Endothelial cell of umbilical vein (primary cell): ENCODE results near the gene AKT3. TPM values are rescaled to one million over a fixed set of nuclear protein-coding genes. Genes with fewer than 3 reads are reported as not detected.

Source experiments
- BruUV-seq: library from RNA; stranded (reverse); fragments of 400-500 nt; replicated peaks from 2 replicates; lab custom pipeline; 2021; lab: Mats Ljungman, UMichigan
- CTCF ChIA-PET: fragments of 300-600, 350-600 bp; sonication (Branson Sonifier 250); formaldehyde crosslinking; loops from one replicate; lab custom pipeline; 2021; ENCODE audit warnings: antibody characterized with exemption, inconsistent platforms; lab: Charles Lee
- POLR2A ChIA-PET: fragments of 300-600, 350-600 bp; sonication (Branson Sonifier 250); formaldehyde crosslinking; loops from one replicate; lab custom pipeline; 2021; ENCODE audit warnings: antibody characterized with exemption, inconsistent platforms; lab: Charles Lee
- DNase-seq: peaks from one replicate; pipeline ENCODE4 v3.0.0-alpha.2; 2011; ENCODE audit warnings: low read depth, low spot score
- FAIRE-seq: peaks from 2 replicates; lab custom pipeline; 2011; peaks lifted over from hg19 to GRCh38; lab: Jason Lieb, UNC
- H2AFZ ChIP-seq: 2 replicates; pipeline ENCODE4 v1.6.0; 2012; ENCODE audit warnings: low read depth, low read length, control low read depth, inconsistent platforms
- H3K27ac ChIP-seq: 2 replicates; pipeline ENCODE4 v1.5.1; 2011; ENCODE audit warnings: low read depth, mild to moderate bottlenecking, control low read depth, low read length, moderate library complexity; ENCODE audit not compliant: insufficient read depth
- H3K27me3 ChIP-seq, 2 experiments: 2 replicates each; pipeline versions ENCODE4 v1.6.0 to v1.6.1; 2011; ENCODE audit warnings: low read length in 2 of 2, mixed read lengths in 1 of 2; ENCODE audit not compliant: control insufficient read depth in 2 of 2, insufficient read depth in 2 of 2
- H3K36me3 ChIP-seq, 2 experiments: 2 replicates in 1 of 2; 3 replicates in 1 of 2; pipeline ENCODE4 v1.5.1; 2011; ENCODE audit warnings: low read length in 2 of 2, mild to moderate bottlenecking in 1 of 2, moderate library complexity in 1 of 2; ENCODE audit not compliant: control insufficient read depth in 2 of 2, insufficient read depth in 2 of 2; ENCODE audit errors: extremely low read depth in 1 of 2
- H3K4me1 ChIP-seq: 3 replicates; pipeline ENCODE4 v1.5.1; 2011; ENCODE audit warnings: mild to moderate bottlenecking, low read length; ENCODE audit not compliant: control insufficient read depth, insufficient read depth; ENCODE audit errors: extremely low read depth
- H3K4me2 ChIP-seq: 2 replicates; pipeline ENCODE4 v1.6.1; 2011; ENCODE audit warnings: low read length, control low read depth, mixed read lengths; ENCODE audit not compliant: insufficient read depth
- H3K4me3 ChIP-seq, 3 experiments: fragments of 200-600 bp in 1 of 3; sonication (generic), shearing (Covaris generic) in 1 of 3; replicated peaks in 1 of 3; 2 replicates each; pipeline ENCODE4 v1.5.1; 2011 to 2016; ENCODE audit warnings: control low read depth in 3 of 3, low read length in 3 of 3, mild to moderate bottlenecking in 2 of 3, inconsistent platforms in 1 of 3, low read depth in 1 of 3, moderate library complexity in 1 of 3; ENCODE audit not compliant: insufficient read depth in 1 of 3
- H3K79me2 ChIP-seq: 2 replicates; pipeline ENCODE4 v1.6.0; 2012; ENCODE audit warnings: low read length, inconsistent platforms; ENCODE audit not compliant: control insufficient read depth, insufficient read depth
- H3K9ac ChIP-seq: replicated peaks from 2 replicates; pipeline ENCODE3; 2011; ENCODE audit warnings: low read length, control low read depth; ENCODE audit not compliant: insufficient read depth; ENCODE audit errors: extremely low read depth
- H3K9me1 ChIP-seq: replicated peaks from 3 replicates; pipeline ENCODE4 v1.6.0; 2011; ENCODE audit warnings: mild to moderate bottlenecking, low read length; ENCODE audit not compliant: control insufficient read depth, insufficient read depth; ENCODE audit errors: extremely low read depth
- H3K9me3 ChIP-seq: replicated peaks from 2 replicates; pipeline ENCODE4 v1.5.1; 2012; ENCODE audit warnings: low read length, inconsistent platforms; ENCODE audit not compliant: control insufficient read depth, insufficient read depth
- H4K20me1 ChIP-seq: replicated peaks from 2 replicates; pipeline ENCODE3; 2011; ENCODE audit warnings: mild to moderate bottlenecking, low read length; ENCODE audit not compliant: control insufficient read depth, insufficient read depth; ENCODE audit errors: extremely low read depth
- CTCF ChIP-seq, 2 donors: IDR thresholded peaks; 1 replicate in 1 of 2; 2 replicates in 1 of 2; pipeline ENCODE4 v1.5.1; 2011; ENCODE audit warnings: low read length in 2 of 2, mild to moderate bottlenecking in 2 of 2, moderate library complexity in 2 of 2, control low read depth in 1 of 2, inconsistent platforms in 1 of 2, low read depth in 1 of 2; ENCODE audit not compliant: insufficient read depth in 1 of 2; ENCODE audit errors: extremely low read depth in 1 of 2
- EZH2 ChIP-seq: IDR thresholded peaks from 2 replicates; pipeline ENCODE4 v1.6.1; 2012; ENCODE audit warnings: borderline replicate concordance, low read depth, mild to moderate bottlenecking, moderate library complexity, low read length, inconsistent platforms; ENCODE audit not compliant: severe bottlenecking
- FOS ChIP-seq: IDR thresholded peaks from 2 replicates; pipeline ENCODE4 v1.6.1; 2011; ENCODE audit warnings: mild to moderate bottlenecking, low read length, moderate library complexity, borderline replicate concordance; ENCODE audit not compliant: insufficient read depth
- GATA2 ChIP-seq: IDR thresholded peaks from 2 replicates; pipeline ENCODE4 v1.7.0; 2011; ENCODE audit warnings: low read depth, mild to moderate bottlenecking, moderate library complexity, mixed read lengths, low read length; ENCODE audit not compliant: insufficient read length, insufficient read depth
- JUN ChIP-seq: IDR thresholded peaks from 2 replicates; pipeline ENCODE4 v1.6.1; 2011; ENCODE audit warnings: borderline replicate concordance, low read depth; ENCODE audit not compliant: insufficient read length, insufficient read depth
- MAX ChIP-seq: IDR thresholded peaks from 2 replicates; pipeline ENCODE4 v1.6.1; 2011; ENCODE audit not compliant: insufficient read depth, insufficient read length
- MYC ChIP-seq: IDR thresholded peaks from one replicate; pipeline ENCODE4 v1.6.1; 2011; ENCODE audit warnings: mild to moderate bottlenecking, low read depth, low read length
- POLR2A ChIP-seq: IDR thresholded peaks from 2 replicates; pipeline ENCODE4 v1.6.1; 2012; ENCODE audit warnings: low read depth, mild to moderate bottlenecking, control low read depth, low read length
- POLR2AphosphoS5 ChIP-seq: IDR thresholded peaks from 2 replicates; pipeline ENCODE4 v1.6.1; 2012; ENCODE audit warnings: low read depth, mild to moderate bottlenecking, control low read depth, low read length, moderate library complexity; ENCODE audit not compliant: insufficient read depth
- dilution Hi-C: fragments of 300-500 bp; cut with MboI; formaldehyde crosslinking; loops from one replicate; pipeline ENCODE4 v1.15.0; 2019; ENCODE audit warnings: low sequenced_read_pairs; ENCODE audit not compliant: extremely low pct_ligation_motif_present
- intact Hi-C: fragments of 100-400 bp; cut with micrococcal nuclease; formaldehyde crosslinking; loops from one replicate; pipeline ENCODE4 v1.10.0; 2022
- polyA plus RNA-seq, 4 experiments: library from polyadenylated mRNA; depleted of rRNA in 3 of 4; stranded (reverse) in 3 of 4; unstranded in 1 of 4; fragments of >200 nt; gene quantifications; 2 replicates each; pipeline versions ENCODE4 v1.2.1 to v1.2.3, GENCODE V29; 2011 to 2012; ENCODE audit warnings: missing spikeins in 1 of 4
- total RNA-seq: library from RNA; stranded (reverse); gene quantifications from 2 replicates; pipeline ENCODE4 v1.2.3, GENCODE V29; 2021

The AKT3 gene
- total and polyA plus RNA-seq, 2 donors (not counting 3 experiments of a cell fraction or from before 2014, with no cell fraction given) = 20.6 to 97.1 TPM

GRCh38 chr1:243459059-243459458 is 391.0 kb downstream of the AKT3 start:
- DNase-seq (peak; percentile 9), FAIRE-seq (no peak)
- no peaks in the 10 kb centered on the region for H3K79me2 ChIP-seq
- CTCF ChIA-PET = interaction anchor here (0.9 to 1.0 kb wide), 2 partner anchors 10 to 34 kb away, joined by 3 read pairs; no protein-coding TSS in a partner anchor
- H3K9ac ChIP-seq = no peak overlapping the region
- H3K36me3 ChIP-seq = no peaks in the 10 kb centered on the region
- H3K4me3 ChIP-seq = no peak overlapping the region
- H3K27me3 ChIP-seq = no peaks in the 10 kb centered on the region
- POLR2A ChIA-PET = no interaction called here
- H3K27ac ChIP-seq = no peak overlapping the region
- intact Hi-C loops (no loop called here), dilution Hi-C loops (no loop called here)
- no peak overlapping the region for H2AFZ ChIP-seq
- no peaks in the 10 kb centered on the region for H4K20me1 ChIP-seq
- no peaks in the 10 kb centered on the region for H3K4me1 ChIP-seq
- no TSS peak for BruUV-seq
- no peaks in the 10 kb centered on the region for H3K9me1 ChIP-seq
- no peaks in the 10 kb centered on the region for H3K9me3 ChIP-seq
- H3K4me2 ChIP-seq = no peak overlapping the region
- no peak for TF ChIP-seq GATA2
- no peak for TF ChIP-seq JUN
- TF ChIP-seq EZH2 = no peak
- TF ChIP-seq MAX = no peak
- TF ChIP-seq POLR2A = no peak
- no peak for TF ChIP-seq CTCF (IDR thresholded peaks at IDR 0.05; ENCODE audit: extremely low read depth in 1 of 2, insufficient read depth in 1 of 2, low read depth in 1 of 2, low read length in 2 of 2)
- no peak for TF ChIP-seq POLR2AphosphoS5
- TF ChIP-seq FOS = no peak
- no peak for TF ChIP-seq MYC
